Measurements from ENCODE around the gene ATP2A1. TPM values are rescaled to one million over a fixed set of nuclear protein-coding genes. Genes with fewer than 3 reads are reported as not detected.

Gene ATP2A1
- total RNA-seq, 1 experiment from 2014 or later = 2.9 TPM

GRCh38 chr16:28893291-28893690 lies 15.0 kb downstream of the ATP2A1 start:
- POLR2A ChIA-PET = interaction anchor here (0.7 kb wide), 1 partner anchor 18 kb away, joined by 10 read pairs; no protein-coding TSS in a partner anchor

DNA sequence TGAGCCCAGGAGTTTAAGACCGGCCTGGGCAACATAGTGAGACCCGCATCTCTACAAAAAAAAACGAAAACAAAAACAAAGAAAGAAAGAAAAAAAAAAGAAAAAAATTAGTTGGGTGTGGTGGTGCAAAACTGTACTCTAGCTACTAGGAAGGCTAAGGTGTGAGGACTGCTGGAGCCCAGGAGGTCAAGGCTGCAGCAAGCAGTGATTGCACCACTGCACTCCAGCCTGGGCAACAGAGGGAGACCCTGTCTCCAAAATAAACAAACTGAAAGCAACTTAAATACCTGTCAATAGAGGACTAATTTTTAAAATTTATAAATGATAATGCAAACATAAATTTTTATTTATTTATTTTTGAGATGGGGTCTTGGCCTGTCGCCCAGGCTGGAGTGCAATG lies 17.3 kb downstream of the ATP2A1 start:
- TF ChIP-seq TCF7L2 (IDR thresholded peaks at IDR 0.05; ENCODE audit: low read depth, low read length) (no peak), SIN3A (IDR thresholded peaks at IDR 0.05; ENCODE audit: borderline replicate concordance, insufficient read depth, low read depth, low read length) (no peak), POLR2AphosphoS5 (IDR thresholded peaks at IDR 0.05; ENCODE audit: low read depth, low read length) (no peak)
- TF ChIP-seq, protein P1, sequence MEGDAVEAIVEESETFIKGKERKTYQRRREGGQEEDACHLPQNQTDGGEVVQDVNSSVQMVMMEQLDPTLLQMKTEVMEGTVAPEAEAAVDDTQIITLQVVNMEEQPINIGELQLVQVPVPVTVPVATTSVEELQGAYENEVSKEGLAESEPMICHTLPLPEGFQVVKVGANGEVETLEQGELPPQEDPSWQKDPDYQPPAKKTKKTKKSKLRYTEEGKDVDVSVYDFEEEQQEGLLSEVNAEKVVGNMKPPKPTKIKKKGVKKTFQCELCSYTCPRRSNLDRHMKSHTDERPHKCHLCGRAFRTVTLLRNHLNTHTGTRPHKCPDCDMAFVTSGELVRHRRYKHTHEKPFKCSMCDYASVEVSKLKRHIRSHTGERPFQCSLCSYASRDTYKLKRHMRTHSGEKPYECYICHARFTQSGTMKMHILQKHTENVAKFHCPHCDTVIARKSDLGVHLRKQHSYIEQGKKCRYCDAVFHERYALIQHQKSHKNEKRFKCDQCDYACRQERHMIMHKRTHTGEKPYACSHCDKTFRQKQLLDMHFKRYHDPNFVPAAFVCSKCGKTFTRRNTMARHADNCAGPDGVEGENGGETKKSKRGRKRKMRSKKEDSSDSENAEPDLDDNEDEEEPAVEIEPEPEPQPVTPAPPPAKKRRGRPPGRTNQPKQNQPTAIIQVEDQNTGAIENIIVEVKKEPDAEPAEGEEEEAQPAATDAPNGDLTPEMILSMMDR (IDR thresholded peaks at IDR 0.05) = no peak
- TF ChIP-seq, protein P2, sequence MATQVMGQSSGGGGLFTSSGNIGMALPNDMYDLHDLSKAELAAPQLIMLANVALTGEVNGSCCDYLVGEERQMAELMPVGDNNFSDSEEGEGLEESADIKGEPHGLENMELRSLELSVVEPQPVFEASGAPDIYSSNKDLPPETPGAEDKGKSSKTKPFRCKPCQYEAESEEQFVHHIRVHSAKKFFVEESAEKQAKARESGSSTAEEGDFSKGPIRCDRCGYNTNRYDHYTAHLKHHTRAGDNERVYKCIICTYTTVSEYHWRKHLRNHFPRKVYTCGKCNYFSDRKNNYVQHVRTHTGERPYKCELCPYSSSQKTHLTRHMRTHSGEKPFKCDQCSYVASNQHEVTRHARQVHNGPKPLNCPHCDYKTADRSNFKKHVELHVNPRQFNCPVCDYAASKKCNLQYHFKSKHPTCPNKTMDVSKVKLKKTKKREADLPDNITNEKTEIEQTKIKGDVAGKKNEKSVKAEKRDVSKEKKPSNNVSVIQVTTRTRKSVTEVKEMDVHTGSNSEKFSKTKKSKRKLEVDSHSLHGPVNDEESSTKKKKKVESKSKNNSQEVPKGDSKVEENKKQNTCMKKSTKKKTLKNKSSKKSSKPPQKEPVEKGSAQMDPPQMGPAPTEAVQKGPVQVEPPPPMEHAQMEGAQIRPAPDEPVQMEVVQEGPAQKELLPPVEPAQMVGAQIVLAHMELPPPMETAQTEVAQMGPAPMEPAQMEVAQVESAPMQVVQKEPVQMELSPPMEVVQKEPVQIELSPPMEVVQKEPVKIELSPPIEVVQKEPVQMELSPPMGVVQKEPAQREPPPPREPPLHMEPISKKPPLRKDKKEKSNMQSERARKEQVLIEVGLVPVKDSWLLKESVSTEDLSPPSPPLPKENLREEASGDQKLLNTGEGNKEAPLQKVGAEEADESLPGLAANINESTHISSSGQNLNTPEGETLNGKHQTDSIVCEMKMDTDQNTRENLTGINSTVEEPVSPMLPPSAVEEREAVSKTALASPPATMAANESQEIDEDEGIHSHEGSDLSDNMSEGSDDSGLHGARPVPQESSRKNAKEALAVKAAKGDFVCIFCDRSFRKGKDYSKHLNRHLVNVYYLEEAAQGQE (IDR thresholded peaks at IDR 0.05; ENCODE audit: insufficient read depth in 1 of 2, low read depth in 2 of 2, low read length in 1 of 2) = no peak
- intact Hi-C loops (cut with micrococcal nuclease; ENCODE audit: unreplicated experiment) = no loop called here
- POLR2A ChIA-PET = interaction anchor here (0.5 kb wide), 1 partner anchor 9 kb away, joined by 4 read pairs; no protein-coding TSS in a partner anchor
- Histone ChIP-seq H3K4me1 (ENCODE audit: control insufficient read depth, insufficient read depth, low read length) (no peaks in the 10 kb centered on the region), H3K36me3 (ENCODE audit: control insufficient read depth, insufficient read depth, low read length) (no peaks in the 10 kb centered on the region), H3K27ac (ENCODE audit: low read length) (no peak overlapping the region), H3K9me3 (ENCODE audit: control insufficient read depth, insufficient read depth, low read depth, low read length) (no peaks in the 10 kb centered on the region), H3K27me3 (ENCODE audit: control insufficient read depth, insufficient read depth, low read length) (no peaks in the 10 kb centered on the region), H3K4me3 (ENCODE audit: low read depth in 2 of 2, low read length in 2 of 2) (no peak overlapping the region)
- CTCF ChIA-PET = no interaction called here
- DNase-seq (ENCODE audit: low read depth, low spot score) (no peak), ATAC-seq (no peak)
- BruUV-seq (replicated peaks) = no TSS peak
- in situ Hi-C loops (cut with HindIII; ENCODE audit: low pct_unique_long_range_greater_than_20kb, low sequenced_read_pairs) = no loop called here

More at GRCh38 chr16:28893291-28893690, 15.0 kb downstream of the ATP2A1 start:
- intact Hi-C loops (cut with micrococcal nuclease; ENCODE audit: unreplicated experiment) = no loop called here
- TF ChIP-seq SIN3A (IDR thresholded peaks at IDR 0.05; ENCODE audit: borderline replicate concordance, insufficient read depth, low read depth, low read length) (no peak), TCF7L2 (IDR thresholded peaks at IDR 0.05; ENCODE audit: low read depth, low read length) (no peak), POLR2AphosphoS5 (IDR thresholded peaks at IDR 0.05; ENCODE audit: low read depth, low read length) (no peak)
- TF ChIP-seq, protein P2 (IDR thresholded peaks at IDR 0.05; ENCODE audit: insufficient read depth in 1 of 2, low read depth in 2 of 2, low read length in 1 of 2) = no peak
- TF ChIP-seq, protein P1 (IDR thresholded peaks at IDR 0.05) = no peak
- Histone ChIP-seq H3K36me3 (ENCODE audit: control insufficient read depth, insufficient read depth, low read length) (no peaks in the 10 kb centered on the region), H3K4me3 (ENCODE audit: low read depth in 2 of 2, low read length in 2 of 2) (no peak overlapping the region), H3K4me1 (ENCODE audit: control insufficient read depth, insufficient read depth, low read length) (no peaks in the 10 kb centered on the region), H3K27me3 (ENCODE audit: control insufficient read depth, insufficient read depth, low read length) (no peaks in the 10 kb centered on the region), H3K27ac (ENCODE audit: low read length) (no peak overlapping the region), H3K9me3 (ENCODE audit: control insufficient read depth, insufficient read depth, low read depth, low read length) (no peaks in the 10 kb centered on the region)
- no peak for DNase-seq (ENCODE audit: low read depth, low spot score)
- ATAC-seq = no peak
- no TSS peak for BruUV-seq (replicated peaks)
- in situ Hi-C loops (cut with HindIII; ENCODE audit: low pct_unique_long_range_greater_than_20kb, low sequenced_read_pairs) = no loop called here
- CTCF ChIA-PET = no interaction called here

Measured in Panc1 (cell line).